ENCODE measurements around the gene CLIC1. TPM values are rescaled to one million over a fixed set of nuclear protein-coding genes. Genes with fewer than 3 reads are reported as not detected.
"Not testable (repeated sequence)": the region's sequence is repeated elsewhere in the genome, so short reads cannot be mapped to it uniquely, and the experiment has no call there.

CLIC1 gene
- total and polyA plus RNA-seq, 12 donors: 109 to 426 (median 217) TPM

- H3K4me3 ChIP-seq: no peak overlapping the region
- H3K27ac ChIP-seq: no peak overlapping the region
- TF ChIP-seq POLR2A (IDR thresholded peaks at IDR 0.05): no peak
- TF ChIP-seq, protein P1, sequence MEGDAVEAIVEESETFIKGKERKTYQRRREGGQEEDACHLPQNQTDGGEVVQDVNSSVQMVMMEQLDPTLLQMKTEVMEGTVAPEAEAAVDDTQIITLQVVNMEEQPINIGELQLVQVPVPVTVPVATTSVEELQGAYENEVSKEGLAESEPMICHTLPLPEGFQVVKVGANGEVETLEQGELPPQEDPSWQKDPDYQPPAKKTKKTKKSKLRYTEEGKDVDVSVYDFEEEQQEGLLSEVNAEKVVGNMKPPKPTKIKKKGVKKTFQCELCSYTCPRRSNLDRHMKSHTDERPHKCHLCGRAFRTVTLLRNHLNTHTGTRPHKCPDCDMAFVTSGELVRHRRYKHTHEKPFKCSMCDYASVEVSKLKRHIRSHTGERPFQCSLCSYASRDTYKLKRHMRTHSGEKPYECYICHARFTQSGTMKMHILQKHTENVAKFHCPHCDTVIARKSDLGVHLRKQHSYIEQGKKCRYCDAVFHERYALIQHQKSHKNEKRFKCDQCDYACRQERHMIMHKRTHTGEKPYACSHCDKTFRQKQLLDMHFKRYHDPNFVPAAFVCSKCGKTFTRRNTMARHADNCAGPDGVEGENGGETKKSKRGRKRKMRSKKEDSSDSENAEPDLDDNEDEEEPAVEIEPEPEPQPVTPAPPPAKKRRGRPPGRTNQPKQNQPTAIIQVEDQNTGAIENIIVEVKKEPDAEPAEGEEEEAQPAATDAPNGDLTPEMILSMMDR (IDR thresholded peaks at IDR 0.05): no peak
- H3K4me1 ChIP-seq (replicated peaks in 1 of 2): no peaks in the 10 kb centered on the region
- H3K36me3 ChIP-seq (replicated peaks in 1 of 2): no peaks in the 10 kb centered on the region
- intact Hi-C loops (cut with DNase I): no loop called here
- H3K27me3 ChIP-seq: no peaks in the 10 kb centered on the region
- WGBS, 4 donors: 72 to 85% (median 80%) methylated on average over 6 to 8 of the region's 8 CpGs
- DNase-seq: no peak
- no peaks in the 10 kb centered on the region for H3K9me3 ChIP-seq (replicated peaks in 1 of 3)
Observed at GRCh38 chr6:31712296-31712695, 24.0 kb downstream of the CLIC1 start.

GRCh38 chr6:31711233-31711632 lies 25.1 kb downstream of the CLIC1 start:
- no peaks in the 10 kb centered on the region for H3K9me3 ChIP-seq (replicated peaks in 1 of 3)
- no peaks in the 10 kb centered on the region for H3K36me3 ChIP-seq (replicated peaks in 1 of 2)
- H3K27me3 ChIP-seq: no peaks in the 10 kb centered on the region
- no peak for DNase-seq
- 39 to 57% (median 54%) methylated on average over 5 to 8 of the region's 8 CpGs for WGBS, 4 donors
- intact Hi-C loops (cut with DNase I): no loop called here
- no peak overlapping the region for H3K27ac ChIP-seq
- H3K4me3 ChIP-seq: no peak overlapping the region
- H3K4me1 ChIP-seq (replicated peaks in 1 of 2): no peaks in the 10 kb centered on the region
- no peak for TF ChIP-seq POLR2A (IDR thresholded peaks at IDR 0.05)
- TF ChIP-seq, protein P1 (IDR thresholded peaks at IDR 0.05): no peak

- no peak overlapping the region for H3K27ac ChIP-seq
- intact Hi-C loops (cut with DNase I): no loop called here
- 55 to 65% (median 62%) methylated on average over 5 of the region's 5 CpGs for WGBS, 4 donors
Observed at GRCh38 chr6:31710523-31711219, 25.7 kb downstream of the CLIC1 start.

GRCh38 chr6:31709157-31709556 lies 27.2 kb downstream of the CLIC1 start:
- DNase-seq; H3K27ac ChIP-seq; H3K4me1 ChIP-seq (replicated peaks in 1 of 2); intact Hi-C loops (cut with DNase I); H3K36me3 ChIP-seq (replicated peaks in 1 of 2); H3K4me3 ChIP-seq; H3K9me3 ChIP-seq (replicated peaks in 1 of 3); H3K27me3 ChIP-seq: not testable (repeated sequence)
- 79 to 94% (median 86%) methylated on average over 10 to 11 of the region's 11 CpGs for WGBS, 4 donors

More at GRCh38 chr6:31710523-31711219, 25.7 kb downstream of the CLIC1 start:
- no peak for DNase-seq
- no peaks in the 10 kb centered on the region for H3K9me3 ChIP-seq (replicated peaks in 1 of 3)
- no peaks in the 10 kb centered on the region for H3K27me3 ChIP-seq
- no peaks in the 10 kb centered on the region for H3K36me3 ChIP-seq (replicated peaks in 1 of 2)
- H3K4me1 ChIP-seq (replicated peaks in 1 of 2): no peaks in the 10 kb centered on the region
- TF ChIP-seq, protein P1 (IDR thresholded peaks at IDR 0.05): no peak
- TF ChIP-seq POLR2A (IDR thresholded peaks at IDR 0.05): no peak
- no peak overlapping the region for H3K4me3 ChIP-seq

GRCh38 chr6:31708224-31708623 lies 28.1 kb downstream of the CLIC1 start:
- H3K27me3 ChIP-seq: no peaks in the 10 kb centered on the region
- no peak overlapping the region for H3K4me3 ChIP-seq
- no peaks in the 10 kb centered on the region for H3K9me3 ChIP-seq (replicated peaks in 1 of 3)
- DNase-seq: no peak
- TF ChIP-seq, protein P1 (IDR thresholded peaks at IDR 0.05): no peak
- TF ChIP-seq POLR2A (IDR thresholded peaks at IDR 0.05): no peak
- no peak overlapping the region for H3K27ac ChIP-seq
- H3K4me1 ChIP-seq (replicated peaks in 1 of 2): peaks cover 0 to 6% of the 10 kb centered on the region in 2 donors
- no peaks in the 10 kb centered on the region for H3K36me3 ChIP-seq (replicated peaks in 1 of 2)
- WGBS, 4 donors: 86 to 92% (median 90%) methylated on average over 3 of the region's 3 CpGs
- intact Hi-C loops (cut with DNase I): no loop called here
